G401 (cell line): ENCODE results near the gene GMNC. TPM values are rescaled to one million over a fixed set of nuclear protein-coding genes. Genes with fewer than 3 reads are reported as not detected.
"Not testable (repeated sequence)": the region's sequence is repeated elsewhere in the genome, so short reads cannot be mapped to it uniquely, and the experiment has no call there.

ENCODE experiments used
- DNase-seq: peaks from one replicate; pipeline ENCODE4 v3.0.0-alpha.2; 2015; ENCODE audit warnings: low spot score
- in situ Hi-C: cut with HindIII; loops from 2 replicates; pipeline ENCODE4 v1.10.0; 2016; ENCODE audit warnings: low sequenced_read_pairs, mixed read lengths
- total RNA-seq: library from RNA; depleted of rRNA; stranded (reverse); fragments of >200 nt; shearing (Covaris generic); gene quantifications from 2 replicates; pipeline ENCODE4 v1.2.3, GENCODE V29; 2014; rRNA removed

GMNC gene, protein sequence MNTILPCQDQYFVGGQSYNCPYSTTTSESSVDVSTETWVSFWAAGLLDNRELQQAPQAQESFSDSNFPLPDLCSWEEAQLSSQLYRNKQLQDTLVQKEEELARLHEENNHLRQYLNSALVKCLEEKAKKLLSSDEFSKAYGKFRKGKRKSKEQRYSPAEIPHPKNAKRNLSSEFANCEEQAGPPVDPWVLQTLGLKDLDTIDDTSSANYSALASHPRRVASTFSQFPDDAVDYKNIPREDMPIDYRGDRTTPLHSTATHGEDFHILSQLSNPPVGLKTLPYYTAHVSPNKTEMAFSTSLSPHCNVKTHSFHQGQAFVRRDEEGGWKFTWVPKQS
- total RNA-seq: 0.03 and 0.55 TPM in 2 replicates

DNA sequence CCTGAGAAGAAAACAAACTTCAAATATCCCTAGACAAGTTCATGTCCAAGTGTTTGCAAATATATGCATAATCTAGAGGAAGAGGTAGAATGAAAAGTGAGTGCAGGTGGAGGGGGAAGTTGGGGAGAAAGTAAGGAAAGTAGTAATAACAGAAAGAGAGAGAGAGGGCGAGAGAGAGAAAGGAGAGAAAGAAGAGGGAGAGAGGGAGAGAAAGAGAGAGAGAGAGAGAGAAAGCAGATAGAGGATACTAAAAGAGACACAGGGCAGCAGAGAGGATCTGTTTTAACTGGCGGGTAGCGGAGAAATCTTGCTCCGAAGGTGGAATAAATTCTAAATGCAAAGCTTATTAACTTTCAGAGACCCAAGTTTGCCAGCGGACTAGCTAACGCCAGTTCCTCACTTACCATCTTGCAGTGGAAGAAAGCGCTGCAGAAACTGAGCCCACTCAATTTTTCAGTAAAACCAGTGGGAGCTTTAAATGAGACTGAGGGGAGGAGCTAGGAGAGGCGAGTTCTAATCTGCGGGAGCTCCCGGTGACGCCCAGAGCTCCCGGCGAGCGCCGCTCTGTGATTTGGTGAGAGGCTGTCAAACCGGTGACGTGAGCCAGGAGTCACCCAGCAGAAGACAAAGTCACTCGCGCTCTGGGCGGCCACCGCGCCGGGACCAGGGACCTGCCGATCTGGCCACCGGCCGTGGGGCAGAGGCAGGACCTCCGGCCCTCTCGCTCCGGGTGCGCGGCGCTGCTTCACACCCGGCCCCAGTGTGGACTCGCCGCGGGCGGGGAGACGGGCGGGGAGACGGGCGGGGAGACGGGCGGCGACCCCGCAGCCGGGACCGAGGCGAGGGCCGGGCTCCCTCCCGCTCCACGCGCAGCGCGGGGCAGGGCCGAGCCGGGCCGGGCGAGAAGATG is at the start of gene GMNC:
Gene GMNC (minus strand): TSS at position 486 of the 910 bp plus-strand sequence. CDS start 79 bp downstream, at position 407.
- in situ Hi-C loops: no loop called here
- peak; percentile 23 for DNase-seq

DNA sequence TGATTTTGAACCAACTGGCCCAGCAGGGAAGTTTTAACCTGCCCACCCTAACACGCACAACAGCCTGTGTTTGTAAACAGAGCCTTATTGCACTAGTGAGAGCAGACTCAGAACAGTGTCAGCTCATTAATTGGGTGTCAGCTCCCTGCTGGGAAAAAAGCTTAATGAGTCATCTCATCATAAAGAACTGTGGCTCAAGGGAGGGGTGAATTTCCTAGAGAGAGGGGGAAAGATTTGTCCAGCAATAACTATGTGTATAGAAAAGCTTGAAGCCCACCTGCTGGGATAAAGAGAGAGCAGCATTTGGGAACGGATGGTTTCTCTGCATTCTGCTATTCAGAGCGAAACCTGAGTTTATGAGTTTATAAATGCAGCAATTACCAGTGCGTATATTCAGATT is 48.9 kb upstream of the GMNC start:
- DNase-seq: no peak

DNA sequence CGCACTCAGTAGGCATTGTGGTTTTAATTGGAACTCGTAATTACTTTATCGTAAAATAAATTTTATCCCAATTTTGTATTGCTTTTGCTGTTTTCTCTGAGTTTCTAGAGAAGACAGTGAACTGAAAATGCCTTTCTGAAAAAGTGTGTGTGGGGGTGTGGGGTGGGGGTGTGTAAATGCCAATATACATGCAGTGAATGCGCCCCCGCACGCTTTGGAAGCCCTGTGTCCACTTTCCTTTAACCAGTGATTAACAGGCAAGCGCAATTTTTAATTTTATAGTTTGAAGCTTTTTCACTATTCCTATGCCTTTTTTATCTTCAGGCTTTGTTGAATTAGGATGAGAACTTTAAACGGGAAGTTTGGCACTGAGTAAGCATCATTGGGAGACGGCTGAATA is 47.4 kb upstream of the GMNC start:
- in situ Hi-C loops: no loop called here
- no peak for DNase-seq

More for the DNA sequence above, 48.9 kb upstream of the GMNC start:
- in situ Hi-C loops: no loop called here

DNA sequence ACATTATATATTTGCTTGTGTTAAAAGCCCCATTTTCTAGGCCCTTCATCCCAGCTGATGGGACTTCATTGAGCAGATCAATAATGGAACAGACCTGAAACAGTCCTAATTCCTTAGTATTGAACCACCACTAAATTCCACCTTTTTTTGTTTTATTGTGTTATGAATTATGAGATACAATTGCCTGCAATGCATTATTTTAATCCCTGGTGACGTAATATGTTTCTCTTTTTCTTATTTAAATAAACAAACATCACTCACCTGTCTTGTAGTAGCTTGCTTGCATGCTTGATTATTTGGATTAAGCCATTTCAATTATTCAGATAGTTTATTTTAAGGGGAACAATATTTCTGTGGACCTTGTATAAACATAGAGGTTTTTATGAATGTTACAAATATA is 40.7 kb upstream of the GMNC start:
- in situ Hi-C loops: no loop called here
- no peak for DNase-seq

DNA sequence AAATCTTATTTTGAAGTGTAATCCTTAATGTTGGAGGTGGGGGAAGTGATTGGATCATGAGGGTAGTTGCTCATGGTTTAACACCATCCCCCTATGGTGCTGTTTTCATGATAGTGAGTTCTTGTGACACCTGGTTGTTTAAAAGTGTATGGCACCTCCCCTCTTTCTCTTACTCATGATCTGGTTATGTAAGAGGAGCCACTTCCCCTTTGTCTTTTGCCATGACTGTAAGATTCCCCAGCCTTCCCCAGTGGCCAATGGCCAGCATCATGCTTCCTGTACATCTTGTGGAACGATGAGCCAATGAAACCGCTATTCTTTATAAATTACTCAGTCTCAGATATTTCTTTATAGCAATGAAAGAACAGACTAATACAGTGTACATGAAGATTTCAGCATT is 39.8 kb upstream of the GMNC start:
- DNase-seq: no peak
- in situ Hi-C loops: no loop called here

DNA sequence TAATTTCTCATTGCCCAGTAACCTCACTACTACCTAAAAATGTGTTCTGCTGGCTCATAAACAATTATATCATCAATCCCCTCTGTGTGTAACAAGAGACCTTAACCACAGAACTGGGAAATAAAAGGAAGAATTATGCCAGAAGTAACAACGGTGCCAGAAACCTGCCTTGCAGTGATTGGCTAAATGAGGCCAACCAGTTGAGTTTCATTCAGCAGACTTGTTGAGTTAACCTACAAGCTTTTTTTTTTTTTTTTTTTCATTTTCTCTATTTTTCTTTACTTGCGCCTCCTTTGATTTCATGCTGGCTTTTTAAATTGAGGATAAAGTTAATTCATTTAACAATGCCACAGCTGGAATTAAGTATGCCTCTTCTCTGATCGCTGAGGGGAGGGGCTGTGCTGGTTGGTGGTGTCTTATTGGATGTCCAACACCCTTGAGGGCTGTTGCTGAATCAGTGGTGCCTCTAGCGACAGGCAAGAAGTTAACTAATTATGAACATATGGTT is 30.0 kb upstream of the GMNC start:
- DNase-seq: no peak
- in situ Hi-C loops: no loop called here

DNA sequence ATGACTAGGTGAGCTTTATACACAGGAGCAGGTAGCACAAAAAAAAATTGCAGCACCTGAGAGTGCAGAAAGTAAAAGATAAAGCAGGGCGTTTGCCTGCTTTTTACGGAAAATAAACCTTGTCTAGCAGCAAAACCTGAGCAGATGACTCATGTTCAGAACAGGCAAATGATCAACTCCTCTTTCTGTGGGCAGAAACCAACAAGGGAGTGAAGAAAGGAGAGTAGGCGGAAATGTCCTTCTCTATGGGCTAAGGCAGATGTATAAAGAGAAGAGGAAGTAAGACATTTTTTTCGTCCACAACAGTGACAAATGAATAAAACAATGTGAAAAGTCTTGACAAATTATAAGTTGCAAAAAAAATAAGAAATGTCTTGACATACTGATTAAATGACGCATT is 24.5 kb upstream of the GMNC start:
- in situ Hi-C loops: no loop called here
- DNase-seq: no peak

DNA sequence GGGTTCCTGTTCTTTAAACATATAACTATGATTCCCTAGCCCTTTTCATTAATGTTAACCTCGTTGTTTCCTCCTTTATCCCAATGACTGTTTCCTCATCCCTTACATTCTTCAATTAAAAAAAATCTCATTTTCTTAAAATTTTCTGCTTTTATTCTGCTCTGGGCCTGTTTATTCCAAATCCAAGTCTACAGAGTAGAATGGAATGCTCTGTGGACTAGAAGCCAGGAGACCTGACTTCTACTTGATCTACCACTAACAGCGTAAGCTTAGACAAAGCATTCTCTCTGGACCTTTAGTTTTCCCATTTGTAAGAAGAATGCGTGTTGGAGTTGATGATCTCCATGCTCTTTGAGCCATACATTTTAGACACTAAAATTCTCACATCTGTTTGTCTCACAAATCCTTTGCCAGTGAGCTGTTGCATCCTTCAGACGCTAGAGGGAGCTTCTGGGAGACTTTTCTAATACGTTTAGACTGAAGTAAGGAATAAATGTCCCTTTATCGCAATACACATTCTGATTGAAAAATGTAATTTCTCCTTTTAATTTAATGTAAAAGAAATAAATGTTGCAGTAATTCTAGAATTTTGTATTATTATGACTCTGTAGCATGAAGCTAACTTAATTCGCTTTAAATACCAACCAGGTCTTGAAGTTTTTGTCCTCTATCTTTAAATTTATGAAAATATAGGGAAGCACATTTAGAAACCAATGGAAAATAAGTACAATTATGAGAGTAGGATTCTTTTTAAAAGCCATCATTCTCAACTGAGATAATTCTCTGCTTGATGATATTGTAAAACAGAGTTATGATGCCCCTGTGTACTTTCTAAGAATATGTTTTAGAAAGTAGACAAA is 21.7 kb upstream of the GMNC start:
- DNase-seq: peak; percentile 70
- in situ Hi-C loops: no loop called here

DNA sequence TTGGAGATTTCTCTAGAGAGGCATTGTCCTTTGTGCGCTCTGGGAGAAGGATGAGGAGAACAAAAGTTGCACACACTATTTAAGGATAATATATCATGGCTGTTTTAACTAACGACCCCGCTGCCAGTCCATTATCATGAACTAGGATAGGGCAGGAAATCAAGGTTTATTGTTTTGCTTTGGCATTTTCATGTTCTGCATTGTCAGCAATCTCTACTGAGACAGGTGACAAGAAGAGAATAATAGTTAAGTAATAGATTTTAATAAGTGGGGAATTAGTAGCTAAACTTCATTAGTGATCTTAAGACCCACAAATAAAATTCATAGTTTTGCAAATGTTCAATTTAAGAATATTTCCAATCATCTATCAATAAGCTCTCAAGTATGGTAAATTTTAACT is 20.6 kb upstream of the GMNC start:
- DNase-seq: no peak
- in situ Hi-C loops: no loop called here

DNA sequence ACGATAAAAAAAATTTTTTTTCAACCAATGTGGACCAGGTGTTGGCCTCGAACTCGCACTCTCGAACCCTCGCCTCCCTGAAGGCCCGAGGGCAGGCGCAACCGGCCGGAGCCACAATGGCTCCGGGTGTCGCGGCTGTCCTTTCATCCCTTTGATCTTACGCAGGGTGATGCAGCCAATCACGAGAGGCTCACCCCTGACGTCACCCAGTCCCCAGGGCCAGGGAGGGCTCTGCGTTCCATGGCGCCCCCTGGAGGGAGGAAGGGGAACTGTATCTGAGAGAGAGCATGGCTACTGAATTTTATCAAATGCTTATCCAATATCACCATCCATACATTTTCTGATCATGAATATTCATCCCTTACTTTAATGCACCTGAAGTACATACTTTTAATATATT is 15.4 kb upstream of the GMNC start:
- in situ Hi-C loops: no loop called here
- DNase-seq: no peak

DNA sequence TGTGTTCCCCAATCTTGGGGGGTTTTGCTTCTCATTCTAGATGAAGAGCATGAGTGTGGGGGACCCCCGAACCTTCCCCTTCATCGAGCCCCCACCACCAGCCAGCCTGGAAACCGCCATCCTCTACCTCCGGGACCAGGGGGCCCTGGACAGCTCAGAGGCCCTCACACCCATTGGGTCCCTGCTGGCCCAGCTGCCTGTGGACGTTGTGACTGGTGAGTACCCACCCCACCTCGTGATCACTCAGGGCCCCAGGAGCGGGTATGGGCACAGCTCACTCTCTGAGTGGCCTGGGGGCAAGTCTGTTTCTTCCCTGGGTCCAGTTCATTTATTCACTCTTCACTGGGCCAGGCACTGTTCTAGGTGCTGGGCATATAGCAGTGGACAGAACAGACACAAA is 13.9 kb upstream of the GMNC start:
- DNase-seq, in situ Hi-C loops: not testable (repeated sequence)

DNA sequence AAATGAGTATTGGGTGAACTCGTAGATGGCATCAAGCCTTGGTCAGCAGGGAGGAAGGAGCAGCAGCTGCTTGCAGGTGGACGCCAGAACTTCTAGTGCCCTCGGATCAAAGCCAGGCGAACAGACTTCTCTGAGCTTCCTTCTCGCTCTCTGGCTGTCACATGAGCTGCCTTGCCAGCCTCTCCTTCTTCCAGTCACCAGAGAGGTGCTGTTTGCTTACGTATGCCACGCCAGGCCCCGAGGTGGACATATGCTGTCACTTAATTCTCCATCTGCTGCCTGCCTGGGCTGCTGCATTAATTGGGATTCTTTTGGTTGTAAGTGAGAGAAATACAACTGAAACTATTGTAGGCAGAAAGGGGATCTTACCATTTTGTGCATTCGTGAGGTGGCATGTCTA is 12.6 kb upstream of the GMNC start:
- peak; percentile 90 for DNase-seq
- in situ Hi-C loops: not testable (repeated sequence)

DNA sequence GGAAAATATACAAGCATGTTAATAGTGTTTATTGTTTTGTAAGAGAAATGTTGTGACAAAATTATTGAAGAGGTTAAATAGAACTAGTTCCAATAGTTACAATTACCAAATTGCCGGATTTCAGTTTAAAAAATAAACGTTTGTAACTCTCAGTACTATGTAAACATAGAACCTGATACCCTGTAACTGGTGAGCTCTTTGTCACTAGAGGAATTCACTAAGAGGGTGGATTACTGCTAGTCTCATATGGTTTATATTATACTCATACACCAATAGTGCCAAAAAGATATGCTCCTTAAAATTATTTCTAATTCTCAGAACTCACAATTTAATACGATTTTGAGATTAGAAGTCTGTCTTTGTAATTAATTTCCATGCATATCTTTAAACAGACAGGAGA is 7.6 kb upstream of the GMNC start:
- no peak for DNase-seq
- in situ Hi-C loops: no loop called here

DNA sequence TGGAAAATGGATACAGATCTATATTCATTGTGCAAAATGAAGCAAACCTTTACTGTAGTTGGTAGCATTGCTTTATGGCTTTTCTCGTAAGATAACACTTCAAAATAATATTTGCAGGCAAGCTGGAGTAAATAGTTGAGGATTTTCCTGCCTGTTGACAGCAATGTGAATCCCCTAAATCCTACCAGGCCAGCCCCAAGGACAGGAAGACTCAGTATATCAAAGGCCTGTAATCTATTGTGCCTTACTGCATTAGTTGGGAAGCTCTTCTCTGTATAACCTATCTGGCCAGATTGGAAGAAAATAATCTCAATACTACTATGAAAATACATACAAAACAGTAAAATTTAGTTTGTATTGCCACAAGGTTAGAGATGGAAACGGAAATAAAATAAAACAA is 4.6 kb upstream of the GMNC start:
- in situ Hi-C loops: no loop called here
- no peak for DNase-seq

DNA sequence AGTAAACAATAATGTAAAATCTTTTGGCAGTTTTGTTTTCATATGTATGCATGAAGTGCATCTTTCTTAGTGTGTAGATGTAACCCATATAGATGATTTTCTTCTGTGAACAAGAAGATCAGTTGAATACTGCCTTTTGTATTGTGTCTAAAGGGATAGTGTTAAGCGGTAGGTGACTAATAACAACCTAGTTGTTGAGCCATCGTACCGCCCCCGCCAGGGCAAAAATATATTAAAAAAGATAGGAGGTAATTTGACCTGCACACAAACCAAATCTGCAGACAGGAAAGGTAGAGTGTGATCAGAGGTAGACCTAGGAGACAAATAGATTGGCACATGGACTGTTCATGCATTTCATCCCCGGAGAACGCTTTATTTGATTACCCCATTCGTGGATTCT is 3.3 kb upstream of the GMNC start:
- DNase-seq: no peak
- in situ Hi-C loops: no loop called here

DNA sequence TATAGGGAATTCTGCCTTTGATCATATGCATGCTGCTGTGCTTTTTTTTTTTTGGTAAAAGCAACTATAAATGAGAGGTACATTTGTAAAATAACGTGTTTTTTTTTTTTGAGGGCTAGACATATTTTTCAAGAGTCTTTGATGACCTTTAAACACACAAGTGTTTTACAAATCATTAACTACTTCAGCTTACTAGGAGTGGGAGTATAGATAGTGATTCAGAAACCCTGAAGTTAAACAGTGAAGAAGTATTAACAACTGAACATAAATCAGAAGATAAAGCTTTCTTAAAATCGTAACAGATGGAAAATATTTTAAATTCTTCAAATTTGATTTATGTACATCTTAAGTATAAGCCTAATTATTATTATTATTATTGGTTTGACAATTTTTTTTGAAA is 2.9 kb upstream of the GMNC start:
- in situ Hi-C loops: no loop called here
- DNase-seq: no peak

DNA sequence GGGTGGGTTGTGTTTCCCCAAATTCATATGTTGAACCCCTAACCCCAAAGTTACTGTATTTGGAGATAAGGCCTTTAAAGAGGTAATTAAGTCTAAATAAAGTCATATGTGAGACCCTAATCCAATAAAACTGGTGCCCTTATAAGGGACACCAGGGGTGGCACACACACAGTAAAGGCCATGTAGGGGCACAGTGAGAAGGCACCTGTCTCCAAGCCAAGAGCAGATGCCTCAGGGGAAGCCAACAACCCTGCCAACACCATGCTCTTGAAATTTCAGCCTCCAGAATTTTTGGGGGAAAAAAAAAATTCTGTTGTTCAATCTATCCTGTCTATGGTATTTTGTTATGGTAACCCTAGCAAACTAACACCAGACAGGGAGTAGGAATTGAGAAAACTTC is 1.5 kb upstream of the GMNC start:
- in situ Hi-C loops: no loop called here
- no peak for DNase-seq

DNA sequence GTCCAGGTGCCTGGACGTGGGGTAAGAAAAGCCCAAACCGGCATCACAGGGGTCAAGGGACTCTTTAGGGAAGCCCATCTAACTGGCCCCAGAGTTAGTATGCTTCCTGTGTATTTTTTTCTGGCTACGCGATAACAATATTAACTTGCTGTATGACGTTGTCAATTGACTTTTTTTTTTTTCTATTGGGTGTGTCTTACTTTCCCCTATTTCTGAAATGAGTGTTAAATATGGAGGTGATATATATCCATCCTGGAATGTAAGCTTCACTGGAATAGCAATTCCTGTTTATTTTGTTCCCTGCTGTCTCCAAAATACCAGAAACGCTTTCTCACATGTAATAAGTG is 598 bp upstream of the GMNC start:
- no peak for DNase-seq
- in situ Hi-C loops: no loop called here

DNA sequence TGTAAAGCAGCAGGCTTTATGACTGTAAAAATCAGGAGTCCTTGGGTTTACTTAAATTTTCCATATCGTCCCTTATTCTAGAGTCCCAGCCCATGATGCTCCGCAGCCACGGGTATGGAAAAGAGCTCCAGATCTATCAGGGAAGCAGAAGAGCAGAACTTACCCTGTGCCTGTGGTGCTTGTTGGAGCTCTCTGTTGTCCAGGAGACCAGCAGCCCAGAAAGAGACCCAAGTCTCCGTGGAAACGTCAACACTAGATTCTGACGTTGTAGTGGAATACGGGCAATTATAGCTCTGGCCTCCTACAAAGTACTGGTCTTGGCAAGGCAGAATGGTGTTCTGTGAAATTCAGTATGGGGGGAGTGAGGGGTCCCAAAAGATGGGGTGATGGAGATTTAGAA is 2.0 kb downstream of the GMNC start:
- in situ Hi-C loops: no loop called here
- no peak for DNase-seq

DNA sequence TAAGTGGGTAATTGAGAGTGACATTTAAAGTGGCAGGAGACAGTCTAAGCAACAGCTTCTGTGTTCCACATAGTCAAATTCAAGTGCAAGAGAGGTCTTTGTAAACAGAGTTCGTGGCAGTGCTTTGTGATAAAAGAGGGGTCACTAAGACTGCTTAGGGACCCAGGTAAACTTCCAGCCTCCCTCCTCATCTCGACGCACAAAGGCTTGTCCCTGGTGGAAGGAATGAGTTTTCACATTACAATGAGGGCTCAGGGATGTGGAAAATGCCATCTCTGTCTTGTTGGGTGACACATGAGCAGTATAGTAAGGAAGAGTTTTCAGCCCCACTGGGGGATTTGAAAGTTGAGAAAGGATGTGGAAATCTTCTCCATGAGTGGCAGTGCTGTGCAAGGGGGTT is 7.3 kb downstream of the GMNC start:
- in situ Hi-C loops: no loop called here
- no peak for DNase-seq
